Osteoblast (primary cell): ENCODE data around the gene CIAO2A. TPM values are rescaled to one million over a fixed set of nuclear protein-coding genes. Genes with fewer than 3 reads are reported as not detected.

Source experiments
- DNase-seq: peaks from one replicate; pipeline ENCODE4 v3.0.0; 2011; ENCODE audit warnings: low spot score, mixed read lengths; ENCODE audit not compliant: insufficient read length; ENCODE audit errors: missing footprints
- H2AFZ ChIP-seq: 2 replicates; pipeline ENCODE4 v1.6.0; 2011; ENCODE audit warnings: mild to moderate bottlenecking, low read length
- H3K27ac ChIP-seq: 2 replicates; pipeline ENCODE4 v1.5.1; 2011; ENCODE audit warnings: mild to moderate bottlenecking, low read depth, low read length, moderate library complexity
- H3K27me3 ChIP-seq: 2 replicates; pipeline ENCODE4 v1.6.0; 2012; ENCODE audit warnings: mild to moderate bottlenecking, control low read depth, inconsistent platforms, low read length, moderate library complexity; ENCODE audit not compliant: insufficient read depth
- H3K36me3 ChIP-seq: 2 replicates; pipeline ENCODE4 v1.5.1; 2011; ENCODE audit warnings: mild to moderate bottlenecking, low read length, control low read depth, moderate library complexity; ENCODE audit not compliant: insufficient read depth
- H3K4me1 ChIP-seq: 2 replicates; pipeline ENCODE4 v1.5.1; 2011; ENCODE audit warnings: mild to moderate bottlenecking, low read length, control low read depth, moderate library complexity; ENCODE audit not compliant: insufficient read depth
- H3K4me2 ChIP-seq: 2 replicates; pipeline ENCODE4 v1.6.0; 2011; ENCODE audit warnings: mild to moderate bottlenecking, low read length; ENCODE audit not compliant: insufficient read depth
- H3K4me3 ChIP-seq: fragments of 200-600 bp; sonication (generic); 3 replicates; pipeline ENCODE4 v1.5.1; 2012; ENCODE audit warnings: mild to moderate bottlenecking, low read length, inconsistent platforms; ENCODE audit not compliant: insufficient read depth
- H3K79me2 ChIP-seq: 2 replicates; pipeline ENCODE4 v1.6.0; 2012; ENCODE audit warnings: mild to moderate bottlenecking, low read length, control low read depth, inconsistent platforms; ENCODE audit not compliant: insufficient read depth
- H3K9me3 ChIP-seq: 2 replicates; pipeline ENCODE4 v1.5.1; 2011; ENCODE audit warnings: low read depth, low read length, control low read depth
- H4K20me1 ChIP-seq: 2 replicates; pipeline ENCODE4 v1.6.0; 2012; ENCODE audit warnings: mild to moderate bottlenecking, low read length, control low read depth; ENCODE audit not compliant: insufficient read depth
- CTCF ChIP-seq: IDR thresholded peaks from 2 replicates; pipeline ENCODE4 v1.5.1; 2011; ENCODE audit warnings: mild to moderate bottlenecking, low read depth, low read length, moderate library complexity; ENCODE audit errors: extremely low read depth
- total RNA-seq: library from RNA; depleted of rRNA; stranded (reverse); fragments of >200 nt; gene quantifications from 2 replicates; pipeline ENCODE4 v1.2.3, GENCODE V29; 2012

CIAO2A gene
- total RNA-seq, 1 donor = 45.2 TPM

DNA sequence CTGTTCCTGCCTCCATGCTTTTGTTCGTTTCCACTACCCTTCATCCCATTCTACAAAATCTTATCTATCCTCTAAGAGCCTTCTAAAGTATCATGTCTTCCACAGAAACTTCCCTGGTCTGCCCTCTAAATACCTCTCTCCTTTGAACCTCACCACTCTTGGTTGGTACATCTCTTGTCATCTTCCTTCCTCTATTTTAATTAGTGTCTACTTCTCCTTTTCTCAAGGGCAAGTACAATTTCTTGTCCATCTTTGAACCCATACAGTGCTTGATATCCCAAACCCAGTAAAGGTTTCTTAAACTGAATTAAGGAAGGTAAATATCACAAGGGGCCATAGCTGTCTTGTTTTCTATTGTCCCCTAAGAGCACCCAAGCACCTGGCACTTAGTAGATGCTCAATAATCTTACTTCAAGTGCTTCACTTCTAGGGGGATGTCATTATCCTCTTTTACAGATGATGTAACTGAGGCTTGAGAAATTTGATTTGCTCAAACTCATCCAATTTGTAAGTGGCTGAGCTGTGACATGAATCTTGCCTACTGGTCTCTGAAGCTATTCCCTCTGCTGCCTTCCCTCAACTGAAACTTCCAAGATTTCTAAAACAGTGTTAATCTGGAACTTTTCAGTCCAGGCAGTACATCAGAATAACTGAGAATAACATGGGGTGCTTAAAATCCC lies 44.7 kb downstream of the CIAO2A start:
- Histone ChIP-seq H3K4me3 (no peak overlapping the region), H3K27me3 (peaks cover 28% of the 10 kb centered on the region), H3K9me3 (no peaks in the 10 kb centered on the region), H2AFZ (no peak overlapping the region), H3K4me1 (peaks cover 11% of the 10 kb centered on the region), H4K20me1 (peaks cover 6% of the 10 kb centered on the region), H3K27ac (no peak overlapping the region), H3K79me2 (no peaks in the 10 kb centered on the region), H3K36me3 (no peaks in the 10 kb centered on the region), H3K4me2 (no peak overlapping the region)
- TF ChIP-seq CTCF = no peak
- DNase-seq = no peak

DNA sequence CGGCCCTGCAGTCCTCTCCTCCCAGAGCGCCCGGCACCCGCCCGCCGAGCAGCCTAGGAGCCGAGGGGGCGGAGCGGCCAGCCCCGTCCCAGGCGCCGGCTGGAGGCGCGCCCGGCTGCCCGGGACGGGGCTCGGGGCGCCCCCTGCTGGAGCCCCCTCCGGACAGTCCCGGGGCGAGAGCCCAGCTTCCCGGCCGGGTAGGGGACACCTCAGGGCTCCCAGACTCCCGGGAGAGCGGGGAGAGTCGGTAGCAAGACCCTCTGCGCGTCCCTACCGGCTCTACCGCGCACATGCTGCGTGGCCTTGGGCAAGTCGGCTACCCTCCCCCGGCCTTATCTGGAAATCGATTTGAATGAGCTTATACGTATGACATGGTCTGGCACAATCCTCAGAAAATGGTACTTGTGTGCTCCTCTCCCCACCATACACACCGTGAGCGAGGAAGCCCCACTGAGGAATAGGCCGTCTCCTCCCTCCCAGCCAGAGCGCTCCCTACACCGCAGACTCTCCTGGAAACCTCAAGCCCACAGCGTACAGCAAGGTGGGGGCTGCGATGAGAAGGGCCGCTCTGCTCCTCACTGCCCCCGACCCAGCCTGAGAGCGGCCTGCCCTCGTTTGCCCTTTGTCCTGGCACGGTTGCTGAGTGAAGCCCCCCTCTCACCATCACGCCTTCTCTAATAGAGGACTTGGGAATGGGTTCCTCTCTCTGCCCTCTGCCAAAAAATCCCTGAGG lies 47.1 kb downstream of the CIAO2A start, which contains the start of gene DAPK2:
Gene DAPK2 (minus strand): TSS at position 65 of the 733 bp plus-strand sequence. CDS start 6,224 bp downstream, outside the sequence.
- TF ChIP-seq CTCF = peak; percentile 60
- Histone ChIP-seq H3K36me3 (no peaks in the 10 kb centered on the region), H3K4me3 (peak within 1 kb of the TSS; percentile 73), H3K27me3 (peaks cover 28% of the 10 kb centered on the region), H3K79me2 (no peaks in the 10 kb centered on the region), H2AFZ (peak within 1 kb of the TSS; percentile 94), H3K27ac (peak within 1 kb of the TSS; percentile 18), H3K4me1 (peaks cover 11% of the 10 kb centered on the region), H3K9me3 (no peaks in the 10 kb centered on the region), H3K4me2 (peak within 1 kb of the TSS; percentile 97), H4K20me1 (peaks cover 6% of the 10 kb centered on the region)
- DNase-seq = peak; percentile 99

DNA sequence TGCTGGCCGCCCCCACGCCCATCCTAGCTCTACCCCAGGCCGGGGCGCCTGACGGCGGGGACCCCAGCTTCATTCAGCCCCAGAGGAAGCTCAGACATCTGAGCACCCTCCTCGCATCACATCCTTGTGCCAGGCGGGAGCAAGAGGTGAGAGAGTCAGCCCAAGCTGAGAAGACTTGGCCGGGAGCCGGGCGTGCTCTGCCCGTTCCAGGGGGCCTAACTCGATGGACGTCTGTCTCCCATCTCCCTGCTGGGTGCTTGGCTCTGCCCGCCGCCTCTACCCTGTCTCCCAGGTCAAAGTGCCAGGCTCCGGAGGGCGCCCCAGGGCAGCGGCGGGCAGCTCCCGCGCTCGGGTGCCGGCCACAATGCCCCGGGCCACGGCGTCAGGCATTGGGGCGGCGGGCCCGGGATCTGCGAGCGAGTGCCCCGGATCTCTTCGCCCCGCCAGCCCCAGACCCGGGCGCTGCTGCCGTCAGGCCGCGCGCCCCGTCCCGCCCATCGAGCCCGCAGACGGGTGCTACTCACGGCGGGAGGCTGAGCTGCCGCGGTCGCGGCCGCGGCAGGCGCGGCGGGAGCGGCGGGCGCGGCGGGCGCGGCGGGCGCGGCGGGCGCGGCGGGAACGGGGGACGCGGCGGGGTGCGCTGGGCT lies 47.7 kb downstream of the CIAO2A start:
- Histone ChIP-seq H3K27ac (no peak overlapping the region), H2AFZ (peak overlapping the region; percentile 73), H3K27me3 (peaks cover 34% of the 10 kb centered on the region), H3K4me2 (peak overlapping the region; percentile 97), H3K4me3 (peak overlapping the region; percentile 73), H3K4me1 (peaks cover 11% of the 10 kb centered on the region), H3K9me3 (no peaks in the 10 kb centered on the region), H3K36me3 (no peaks in the 10 kb centered on the region), H4K20me1 (peaks cover 11% of the 10 kb centered on the region), H3K79me2 (no peaks in the 10 kb centered on the region)
- DNase-seq = peak; percentile 96
- no peak for TF ChIP-seq CTCF

GRCh38 chr15:64045101-64045435 lies 48.6 kb downstream of the CIAO2A start:
- TF ChIP-seq CTCF = no peak
- Histone ChIP-seq H3K27ac (no peak overlapping the region), H3K4me3 (peak overlapping the region; percentile 73), H3K79me2 (no peaks in the 10 kb centered on the region), H2AFZ (no peak overlapping the region), H3K36me3 (no peaks in the 10 kb centered on the region), H3K4me1 (peaks cover 11% of the 10 kb centered on the region), H3K4me2 (peak overlapping the region; percentile 82), H3K9me3 (no peaks in the 10 kb centered on the region), H3K27me3 (peaks cover 34% of the 10 kb centered on the region), H4K20me1 (peaks cover 12% of the 10 kb centered on the region)
- DNase-seq = peak; percentile 73
